NCI-H2171 (cell line): Measurements from ENCODE around the gene OR7C1.
"Not testable (repeated sequence)": the region's sequence is repeated elsewhere in the genome, so short reads cannot be mapped to it uniquely, and the experiment has no call there.

Experiments
- DNase-seq: peaks from one replicate; lab custom pipeline; 2025; lab: John Stamatoyannopoulos, UW

The OR7C1 gene

GRCh38 chr19:14784730-14785101 lies 50.3 kb downstream of the OR7C1 start:
- DNase-seq = not testable (repeated sequence)

DNA sequence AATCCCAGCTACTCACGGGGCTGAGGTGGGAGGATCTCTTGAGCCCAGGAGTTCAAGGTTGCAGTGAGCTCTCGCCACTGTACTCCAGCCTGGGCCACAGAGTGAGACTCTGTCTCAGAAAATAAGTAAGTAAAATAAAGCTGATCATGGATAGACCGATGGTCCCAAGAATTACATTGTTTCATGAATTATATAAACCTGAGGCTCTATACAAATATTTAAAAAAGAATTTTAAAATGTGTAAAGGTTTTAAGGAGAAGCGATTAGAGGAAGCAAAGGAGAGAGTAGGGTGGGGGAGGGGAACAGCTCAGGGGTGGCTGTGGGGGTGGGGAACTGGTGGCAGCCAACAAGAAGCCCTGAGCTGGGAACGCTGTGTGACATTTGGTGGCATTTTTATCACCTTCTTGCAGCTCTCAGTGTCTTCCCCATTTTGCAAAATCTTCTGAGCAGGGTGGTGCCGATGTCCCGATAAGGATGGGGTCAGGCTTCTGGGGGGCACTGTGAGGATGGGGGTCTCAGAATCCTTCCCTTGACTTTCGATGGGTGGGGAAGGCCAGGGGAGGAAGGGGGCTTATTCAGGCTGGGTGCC lies 51.5 kb downstream of the OR7C1 start:
- not testable (repeated sequence) for DNase-seq

GRCh38 chr19:14782626-14783409 lies 52.2 kb downstream of the OR7C1 start:
- no peak for DNase-seq

DNA sequence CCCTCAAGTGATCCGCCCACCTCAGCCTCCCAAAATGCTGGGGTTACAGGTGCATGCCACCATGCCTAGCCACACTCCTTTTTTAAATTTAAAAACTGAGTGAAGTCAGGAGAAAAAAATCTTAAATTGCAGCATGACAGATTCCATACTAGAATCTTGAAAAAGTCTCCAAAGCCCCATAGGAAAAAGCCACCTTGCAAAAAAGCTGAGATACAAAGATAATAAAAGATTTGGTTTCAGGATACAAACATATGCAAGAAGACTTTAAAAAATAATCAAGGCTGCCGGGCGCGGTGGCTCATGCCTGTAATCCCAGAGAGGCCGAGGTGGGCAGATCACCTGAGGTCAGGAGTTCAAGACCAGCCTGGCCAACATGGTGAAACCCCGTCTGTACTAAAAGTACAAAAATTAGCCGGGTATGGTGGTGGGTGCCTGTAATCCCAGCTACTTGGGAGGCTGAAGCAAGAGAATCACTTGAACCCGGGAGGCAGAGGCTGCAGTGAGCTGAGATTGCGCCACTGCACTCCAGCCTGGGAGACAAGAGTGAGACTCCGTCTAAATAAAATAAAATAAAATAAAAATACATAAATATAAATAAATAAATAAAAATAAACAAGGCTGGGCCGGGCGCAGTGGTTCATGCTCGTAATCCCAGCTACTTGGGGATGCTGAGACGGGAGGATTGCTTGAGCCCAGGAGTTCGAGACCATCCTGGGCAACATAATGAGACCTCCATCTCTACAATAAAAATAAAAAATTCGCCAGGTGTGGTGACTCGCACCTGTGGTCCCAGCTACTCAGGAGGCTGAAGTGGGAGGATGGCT lies 53.1 kb downstream of the OR7C1 start:
- not testable (repeated sequence) for DNase-seq

DNA sequence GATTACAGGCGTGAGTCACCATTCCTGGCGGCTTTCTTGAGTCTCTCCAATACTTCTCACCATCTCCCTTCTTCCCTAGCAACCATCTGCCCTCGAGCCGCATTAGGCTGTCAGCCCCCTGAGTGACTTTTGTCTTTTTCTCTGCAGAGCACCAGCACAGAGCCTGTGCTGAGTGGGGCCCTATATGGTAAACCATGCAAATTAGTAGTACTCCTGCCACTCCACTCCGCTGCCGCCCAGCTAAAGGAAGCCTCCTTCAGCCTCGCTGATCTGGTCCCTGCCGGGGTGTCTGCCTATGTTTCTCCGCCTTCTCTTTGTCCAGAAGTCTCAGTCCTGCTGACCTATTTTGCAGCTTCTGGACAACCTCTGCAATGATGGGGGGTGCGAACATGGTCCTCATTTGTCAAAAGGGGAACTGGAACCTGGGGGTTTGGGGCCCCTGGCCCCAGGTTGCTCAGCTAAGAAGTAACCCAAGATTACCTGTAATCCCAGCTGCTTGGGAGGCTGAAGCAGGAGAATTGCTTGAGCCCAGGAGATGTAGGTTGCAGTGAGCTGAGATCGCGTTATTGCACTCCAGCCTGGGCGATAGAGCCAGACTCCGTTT lies 54.3 kb downstream of the OR7C1 start:
- not testable (repeated sequence) for DNase-seq

GRCh38 chr19:14779151-14779550 lies 55.8 kb downstream of the OR7C1 start:
- DNase-seq = no peak

DNA sequence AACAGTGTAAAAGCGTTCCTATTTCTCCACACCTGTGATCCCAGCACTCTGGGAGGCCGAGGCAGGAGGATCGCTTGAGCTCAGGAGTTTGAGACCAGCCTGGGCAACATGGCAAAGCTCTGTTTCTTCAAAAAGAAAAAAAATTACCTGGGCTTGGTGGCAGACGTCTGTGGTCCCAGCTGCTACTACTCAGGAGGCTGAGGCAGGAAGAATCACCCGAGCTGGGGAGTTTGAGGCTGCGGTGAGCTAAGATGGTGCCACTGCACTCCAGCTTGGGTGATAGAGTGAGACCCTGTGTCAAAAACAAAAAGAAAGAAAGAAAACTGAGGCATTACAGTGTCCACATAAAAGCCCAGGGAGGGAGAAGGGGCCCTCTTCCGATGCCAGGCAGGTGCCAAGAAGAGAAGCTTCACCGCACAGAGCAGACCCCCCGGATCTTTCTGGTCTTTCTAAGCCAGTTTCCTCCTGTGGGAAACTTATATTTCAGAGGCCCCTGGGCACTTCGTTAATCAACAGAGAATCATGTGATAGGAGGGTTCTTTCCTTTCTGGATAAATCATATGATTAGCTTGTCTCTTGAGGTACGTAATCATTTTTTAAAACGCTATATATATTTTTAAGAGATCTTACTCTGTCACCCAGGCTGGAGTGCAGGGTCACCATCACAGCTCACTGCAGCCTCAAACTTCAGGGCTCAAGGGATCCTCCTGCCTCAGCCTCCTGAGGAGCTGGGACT lies 56.7 kb downstream of the OR7C1 start, which contains the start of gene ADGRE2:
Gene ADGRE2, minus strand, starts transcription at position 451 of the 736 bp plus-strand sequence. CDS start 1,804 bp downstream, outside the sequence.
- DNase-seq = not testable (repeated sequence)

GRCh38 chr19:14777645-14778044 lies 57.3 kb downstream of the OR7C1 start:
- not testable (repeated sequence) for DNase-seq

DNA sequence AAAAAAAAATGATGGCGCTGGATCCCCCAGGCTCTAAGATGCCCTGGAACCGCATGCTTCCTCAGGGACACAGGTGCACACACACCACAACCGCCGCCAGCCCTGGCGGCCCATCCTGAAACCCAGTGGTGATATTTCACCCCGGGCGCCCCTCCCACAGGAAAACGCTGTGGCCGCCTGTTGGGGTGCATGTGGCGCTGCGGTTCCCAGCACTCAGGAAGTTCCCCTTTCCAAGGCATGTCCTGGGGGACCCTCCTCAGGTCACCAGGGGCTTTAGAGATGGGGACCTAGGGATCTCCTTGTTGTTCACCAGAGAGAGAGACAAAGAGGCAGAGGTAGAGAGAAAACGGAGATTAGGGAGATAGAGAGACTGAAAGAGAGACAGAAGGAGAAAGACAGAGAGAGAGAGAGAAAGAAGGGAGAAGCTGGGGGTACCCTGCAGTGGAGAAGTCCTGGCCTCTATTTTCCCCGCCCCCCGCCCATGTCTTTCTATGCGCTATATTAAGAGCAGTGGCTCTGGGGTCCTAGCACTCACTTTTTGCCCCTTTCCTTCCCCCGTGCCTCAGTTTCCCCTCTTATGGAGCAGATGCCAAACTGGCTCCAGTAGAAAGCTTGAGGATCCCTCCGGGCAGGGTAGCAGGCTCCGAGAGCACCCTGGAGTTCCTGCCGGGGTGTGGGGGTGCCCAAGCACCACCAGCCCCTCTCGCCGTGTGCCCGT lies 59.0 kb downstream of the OR7C1 start:
- no peak for DNase-seq

DNA sequence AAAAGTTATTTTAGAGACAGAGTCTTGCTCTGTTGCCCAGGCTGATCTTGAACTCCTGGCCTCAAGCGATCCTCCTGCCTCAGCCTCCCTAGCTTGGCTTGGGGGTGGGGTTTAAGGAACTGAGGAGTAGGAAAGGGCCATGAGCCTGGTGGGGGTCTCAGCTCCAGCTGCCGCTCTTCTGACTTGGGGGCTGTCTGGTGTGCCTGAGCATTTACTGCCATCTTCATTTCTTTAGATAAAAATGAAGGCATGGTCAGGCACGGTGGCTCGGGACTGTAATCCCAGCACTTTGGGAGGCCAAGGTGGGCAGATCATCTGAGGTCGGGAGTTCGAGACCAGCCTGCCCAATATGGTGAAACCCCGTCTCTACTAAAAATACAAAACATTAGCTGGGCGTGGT lies 59.7 kb downstream of the OR7C1 start:
- DNase-seq = not testable (repeated sequence)

- DNase-seq = no peak
Observed at GRCh38 chr19:14774373-14774772, 60.6 kb downstream of the OR7C1 start.

DNA sequence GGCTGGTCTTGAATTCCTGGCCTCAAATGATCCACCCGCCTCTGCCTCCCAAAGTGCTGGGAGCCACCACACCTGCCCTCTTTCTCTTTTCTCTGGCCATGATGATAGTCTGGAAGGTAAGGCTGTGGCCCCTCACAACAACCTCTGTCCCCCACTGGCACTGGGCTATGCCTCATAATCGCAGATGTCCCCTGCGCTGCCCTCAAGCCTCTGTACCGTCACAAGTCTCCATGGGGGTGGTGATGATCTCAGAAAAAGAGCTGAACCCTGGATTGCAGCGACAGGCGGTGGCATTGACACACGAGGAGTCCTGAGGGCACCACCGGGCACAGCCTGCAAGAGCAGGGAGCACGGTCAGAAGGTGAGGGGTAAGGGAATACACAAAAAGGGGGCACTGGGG lies 61.3 kb downstream of the OR7C1 start:
- not testable (repeated sequence) for DNase-seq

DNA sequence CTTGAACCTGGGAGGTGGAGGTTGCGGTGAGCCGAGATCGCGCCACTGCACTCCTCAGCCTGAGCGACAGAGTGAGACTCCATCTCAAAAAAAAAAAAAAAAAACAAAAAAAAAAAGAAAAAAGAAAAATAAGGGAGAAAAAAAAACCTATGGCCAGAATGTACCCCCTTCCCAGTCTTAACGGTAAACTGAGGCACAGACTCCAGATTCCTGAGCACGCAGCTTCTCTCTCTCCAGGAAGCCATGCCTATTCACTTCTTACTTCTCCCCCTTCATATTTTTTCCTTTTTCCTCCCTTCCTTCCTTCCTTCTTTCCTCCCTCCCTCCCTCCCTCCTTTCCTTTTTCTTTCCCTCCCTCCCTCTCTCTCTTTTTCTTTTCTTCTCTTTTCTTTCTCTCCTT lies 62.0 kb downstream of the OR7C1 start:
- no peak for DNase-seq

GRCh38 chr19:14772467-14772866 lies 62.5 kb downstream of the OR7C1 start:
- no peak for DNase-seq

GRCh38 chr19:14770944-14771839 lies 63.8 kb downstream of the OR7C1 start:
- no peak for DNase-seq

- DNase-seq = no peak
Observed at GRCh38 chr19:14770136-14770535, 64.8 kb downstream of the OR7C1 start.

- no peak for DNase-seq
Observed at GRCh38 chr19:14769201-14769600, 65.8 kb downstream of the OR7C1 start.

DNA sequence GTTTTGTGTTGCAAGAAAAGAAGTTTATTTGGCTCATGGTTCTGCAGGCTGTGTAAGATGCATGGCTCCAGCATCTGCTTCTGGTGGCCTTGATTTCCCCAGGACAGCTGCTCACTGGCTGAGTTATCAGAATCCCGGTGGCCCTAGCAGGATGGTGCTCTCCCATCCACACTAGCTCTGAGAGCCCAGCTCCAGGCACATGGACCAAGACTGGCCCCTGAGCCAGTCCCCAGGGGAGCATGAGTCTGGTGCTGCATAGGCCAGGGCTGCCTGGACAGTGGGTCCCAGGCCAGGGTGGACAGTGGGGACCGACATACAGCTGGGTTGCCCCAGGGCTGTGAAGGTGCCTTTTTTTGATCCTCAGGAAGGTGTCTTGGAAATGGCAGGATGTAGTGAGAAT lies 67.0 kb downstream of the OR7C1 start:
- no peak for DNase-seq

DNA sequence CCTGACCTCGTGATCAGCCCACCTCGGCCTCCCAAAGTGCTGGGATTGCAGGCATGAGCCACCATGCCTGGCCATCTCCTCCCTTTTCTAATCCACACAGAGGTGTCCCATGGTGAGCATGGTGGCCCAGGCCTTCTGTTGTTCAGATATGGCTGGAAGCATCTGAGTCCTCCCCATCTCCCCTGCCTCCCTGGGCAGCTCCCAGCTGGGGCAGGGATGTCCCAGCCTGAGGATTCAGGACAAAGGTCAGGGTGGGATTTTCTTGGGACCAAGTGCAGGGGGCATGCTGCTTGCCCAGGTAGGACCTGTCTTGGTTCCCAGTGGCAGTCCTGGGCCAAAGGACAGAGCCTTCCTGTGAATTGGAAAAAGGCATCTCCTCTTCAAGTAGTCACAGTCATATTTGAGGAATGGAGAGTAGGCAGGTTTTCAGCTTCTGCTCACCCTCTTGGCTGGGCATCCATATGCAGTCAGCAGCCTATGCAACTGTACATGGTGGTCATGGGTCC lies 67.5 kb downstream of the OR7C1 start:
- DNase-seq = no peak

GRCh38 chr19:14765841-14766240 lies 69.1 kb downstream of the OR7C1 start:
- DNase-seq = not testable (repeated sequence)
